ENCODE results near the gene DUSP22.

Gene DUSP22

GRCh38 chr6:353642-354614 lies 61.6 kb downstream of the DUSP22 start:
- Histone ChIP-seq H3K9ac (ENCODE audit: low read depth, low read length) (no peak overlapping the region), H3K9me3 (ENCODE audit: control insufficient read depth, insufficient read depth, low read length) (no peaks in the 10 kb centered on the region)

GRCh38 chr6:354631-355280 lies 62.5 kb downstream of the DUSP22 start:
- H3K9me3 ChIP-seq (ENCODE audit: control insufficient read depth, insufficient read depth, low read length), result no peaks in the 10 kb centered on the region
- H3K36me3 ChIP-seq (ENCODE audit: insufficient read depth, low read length), result no peaks in the 10 kb centered on the region
- H3K4me1 ChIP-seq (ENCODE audit: insufficient read depth, low read length), result no peaks in the 10 kb centered on the region; the same call in 1 of the 2 replicates
- no peak overlapping the region for H3K9ac ChIP-seq (ENCODE audit: low read depth, low read length)

More at GRCh38 chr6:353642-354614, 61.6 kb downstream of the DUSP22 start:
- H3K4me1 ChIP-seq (ENCODE audit: insufficient read depth, low read length), result no peaks in the 10 kb centered on the region; the same call in 1 of the 2 replicates
- no peaks in the 10 kb centered on the region for H3K36me3 ChIP-seq (ENCODE audit: insufficient read depth, low read length)

- Histone ChIP-seq H3K36me3 (ENCODE audit: insufficient read depth, low read length) (no peaks in the 10 kb centered on the region), H3K9ac (ENCODE audit: low read depth, low read length) (no peak overlapping the region), H3K4me1 (ENCODE audit: insufficient read depth, low read length) (no peaks in the 10 kb centered on the region; the same call in 1 of the 2 replicates), H3K9me3 (ENCODE audit: control insufficient read depth, insufficient read depth, low read length) (no peaks in the 10 kb centered on the region)
These were observed 63.3 kb downstream of the DUSP22 start for GRCh38 chr6:355373-356208.

GRCh38 chr6:356828-357251 lies 64.6 kb downstream of the DUSP22 start:
- Histone ChIP-seq H3K9ac (ENCODE audit: low read depth, low read length) (no peak overlapping the region), H3K36me3 (ENCODE audit: insufficient read depth, low read length) (no peaks in the 10 kb centered on the region), H3K9me3 (ENCODE audit: control insufficient read depth, insufficient read depth, low read length) (no peaks in the 10 kb centered on the region), H3K4me1 (ENCODE audit: insufficient read depth, low read length) (no peaks in the 10 kb centered on the region; the same call in 1 of the 2 replicates)

- Histone ChIP-seq H3K9ac (ENCODE audit: low read depth, low read length) (no peak overlapping the region), H3K36me3 (ENCODE audit: insufficient read depth, low read length) (no peaks in the 10 kb centered on the region), H3K9me3 (ENCODE audit: control insufficient read depth, insufficient read depth, low read length) (no peaks in the 10 kb centered on the region), H3K4me1 (ENCODE audit: insufficient read depth, low read length) (no peaks in the 10 kb centered on the region)
These were observed 65.0 kb downstream of the DUSP22 start for GRCh38 chr6:357261-357790.

- no peaks in the 10 kb centered on the region for H3K36me3 ChIP-seq (ENCODE audit: insufficient read depth, low read length)
- no peaks in the 10 kb centered on the region for H3K4me1 ChIP-seq (ENCODE audit: insufficient read depth, low read length)
- peaks cover 5% of the 10 kb centered on the region; the same call in 1 of the 2 replicates for H3K9me3 ChIP-seq (ENCODE audit: control insufficient read depth, insufficient read depth, low read length)
- no peak overlapping the region for H3K9ac ChIP-seq (ENCODE audit: low read depth, low read length)
These were observed 65.6 kb downstream of the DUSP22 start for GRCh38 chr6:357791-358341.

GRCh38 chr6:358432-358831 lies 66.1 kb downstream of the DUSP22 start:
- Histone ChIP-seq H3K9me3 (ENCODE audit: control insufficient read depth, insufficient read depth, low read length) (peaks cover 7% of the 10 kb centered on the region; the same call in 1 of the 2 replicates), H3K9ac (ENCODE audit: low read depth, low read length) (no peak overlapping the region), H3K36me3 (ENCODE audit: insufficient read depth, low read length) (no peaks in the 10 kb centered on the region), H3K4me1 (ENCODE audit: insufficient read depth, low read length) (no peaks in the 10 kb centered on the region)

- H3K36me3 ChIP-seq (ENCODE audit: insufficient read depth, low read length), result no peaks in the 10 kb centered on the region
- H3K4me1 ChIP-seq (ENCODE audit: insufficient read depth, low read length), result no peaks in the 10 kb centered on the region
- H3K9me3 ChIP-seq (ENCODE audit: control insufficient read depth, insufficient read depth, low read length), result peaks cover 9% of the 10 kb centered on the region; the same call in 1 of the 2 replicates
- H3K9ac ChIP-seq (ENCODE audit: low read depth, low read length), result no peak overlapping the region
These were observed 66.6 kb downstream of the DUSP22 start for GRCh38 chr6:358847-359246.

GRCh38 chr6:359261-360035 lies 67.2 kb downstream of the DUSP22 start:
- Histone ChIP-seq H3K9me3 (ENCODE audit: control insufficient read depth, insufficient read depth, low read length) (peaks cover 12% of the 10 kb centered on the region; the same call in 1 of the 2 replicates), H3K4me1 (ENCODE audit: insufficient read depth, low read length) (no peaks in the 10 kb centered on the region), H3K9ac (ENCODE audit: low read depth, low read length) (no peak overlapping the region)

GRCh38 chr6:360349-360748 lies 68.1 kb downstream of the DUSP22 start:
- no peaks in the 10 kb centered on the region for H3K36me3 ChIP-seq (ENCODE audit: insufficient read depth, low read length)
- no peaks in the 10 kb centered on the region for H3K4me1 ChIP-seq (ENCODE audit: insufficient read depth, low read length)
- no peak overlapping the region for H3K9ac ChIP-seq (ENCODE audit: low read depth, low read length)
- peaks cover 12% of the 10 kb centered on the region; the same call in 1 of the 2 replicates for H3K9me3 ChIP-seq (ENCODE audit: control insufficient read depth, insufficient read depth, low read length)

More at GRCh38 chr6:359261-360035, 67.2 kb downstream of the DUSP22 start:
- no peaks in the 10 kb centered on the region for H3K36me3 ChIP-seq (ENCODE audit: insufficient read depth, low read length)

GRCh38 chr6:360764-361373 lies 68.6 kb downstream of the DUSP22 start:
- Histone ChIP-seq H3K4me1 (ENCODE audit: insufficient read depth, low read length) (no peaks in the 10 kb centered on the region), H3K9me3 (ENCODE audit: control insufficient read depth, insufficient read depth, low read length) (peaks cover 12% of the 10 kb centered on the region; the same call in 1 of the 2 replicates), H3K36me3 (ENCODE audit: insufficient read depth, low read length) (no peaks in the 10 kb centered on the region), H3K9ac (ENCODE audit: low read depth, low read length) (no peak overlapping the region)

GRCh38 chr6:361411-362132 lies 69.3 kb downstream of the DUSP22 start:
- Histone ChIP-seq H3K4me1 (ENCODE audit: insufficient read depth, low read length) (no peaks in the 10 kb centered on the region), H3K9ac (ENCODE audit: low read depth, low read length) (no peak overlapping the region), H3K9me3 (ENCODE audit: control insufficient read depth, insufficient read depth, low read length) (peaks cover 12% of the 10 kb centered on the region; the same call in 1 of the 2 replicates), H3K36me3 (ENCODE audit: insufficient read depth, low read length) (no peaks in the 10 kb centered on the region)

Measured in ES-I3 (cell line).